Jurkat, Clone E6-1 (cell line): ENCODE results near the gene PGRMC2.
A peak's percentile ranks its signal among the peaks of the same experiment; 100 is the strongest.

Source experiments
- DNase-seq: peaks from one replicate; pipeline ENCODE4 v3.0.0-alpha.2; 2011; ENCODE audit warnings: low read depth, low spot score
- H3K4me3 ChIP-seq: 2 replicates; pipeline ENCODE4 v1.5.1; 2011; ENCODE audit warnings: mild to moderate bottlenecking, low read length, control low read depth, moderate library complexity

Gene PGRMC2

DNA sequence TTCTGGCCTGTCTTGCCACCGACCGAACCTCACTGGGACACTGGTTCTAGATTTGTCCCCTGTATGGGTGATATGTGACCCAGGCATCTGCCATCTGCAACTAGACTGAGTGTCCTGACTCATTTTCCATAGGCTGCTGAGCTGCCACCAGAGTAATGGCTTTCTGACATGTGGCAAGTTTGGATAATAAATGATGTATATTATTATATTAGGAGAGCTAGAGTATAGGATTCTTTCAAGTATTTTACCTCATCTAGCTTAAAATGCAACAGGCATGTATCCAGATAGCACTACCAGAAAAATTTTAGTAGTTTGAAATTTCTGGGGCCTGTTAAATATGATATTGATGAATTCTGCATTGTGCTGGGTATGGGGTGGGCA lies 15.8 kb upstream of the PGRMC2 start:
- DNase-seq: no peak
- H3K4me3 ChIP-seq: no peak overlapping the region

DNA sequence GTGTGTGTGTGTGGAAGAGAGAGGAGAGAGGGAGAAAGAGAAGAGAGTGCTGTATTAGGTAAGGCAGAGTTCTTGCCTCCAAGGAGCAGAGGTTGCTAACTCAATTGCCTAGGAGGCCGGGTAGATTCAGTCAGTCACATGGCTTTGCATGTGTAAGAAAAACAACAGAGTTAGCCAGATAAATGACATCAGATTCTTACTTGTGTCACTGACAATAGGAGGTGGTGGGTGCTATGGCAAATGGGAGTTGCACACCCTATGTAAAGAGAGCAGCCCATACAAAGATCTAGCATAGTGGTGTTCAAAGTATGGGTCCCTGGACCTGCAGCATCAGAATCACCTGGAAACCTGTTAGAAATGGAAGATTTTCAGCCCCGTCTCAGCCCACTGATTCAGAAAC lies 14.4 kb upstream of the PGRMC2 start:
- no peak for DNase-seq
- H3K4me3 ChIP-seq: no peak overlapping the region

DNA sequence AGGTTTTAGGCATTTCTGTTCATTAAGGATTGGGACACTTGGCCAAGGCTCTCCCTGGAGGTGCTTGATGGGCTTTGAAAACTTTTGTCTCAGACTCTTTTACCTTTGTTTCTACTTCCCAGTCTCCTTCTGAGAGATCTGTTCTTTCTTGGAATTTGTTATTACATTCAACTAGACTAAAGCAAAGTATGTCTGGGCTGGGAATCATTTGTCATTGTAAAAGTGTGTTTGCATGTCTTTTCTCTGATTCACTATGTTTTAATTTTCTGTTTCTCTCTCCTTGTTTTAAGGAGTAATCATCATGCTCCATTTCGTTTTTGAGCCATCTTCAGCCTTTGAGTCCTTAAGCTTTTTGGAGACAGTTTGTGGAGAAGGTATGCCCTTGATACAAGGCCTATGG lies 12.2 kb upstream of the PGRMC2 start:
- H3K4me3 ChIP-seq: no peak overlapping the region
- DNase-seq: no peak

DNA sequence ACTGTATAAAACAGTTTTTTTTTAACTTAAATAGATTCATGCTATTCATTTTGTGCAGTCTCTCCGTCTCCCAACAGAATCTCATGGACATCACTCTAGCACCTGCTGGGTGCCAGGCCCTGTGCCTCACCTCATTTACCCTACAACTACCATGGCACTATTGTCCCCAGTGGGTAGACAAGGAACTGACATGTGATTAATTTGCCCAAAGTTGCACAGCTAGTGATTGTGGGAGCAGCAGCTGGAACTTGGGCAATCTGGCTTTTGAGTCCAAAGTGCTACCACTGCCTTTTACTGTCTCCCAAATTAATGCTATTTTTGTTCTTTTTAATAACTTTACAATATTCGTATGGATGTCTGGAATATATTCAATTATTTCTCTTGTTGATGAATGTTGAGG lies 11.2 kb upstream of the PGRMC2 start:
- H3K4me3 ChIP-seq: no peak overlapping the region
- DNase-seq: no peak

DNA sequence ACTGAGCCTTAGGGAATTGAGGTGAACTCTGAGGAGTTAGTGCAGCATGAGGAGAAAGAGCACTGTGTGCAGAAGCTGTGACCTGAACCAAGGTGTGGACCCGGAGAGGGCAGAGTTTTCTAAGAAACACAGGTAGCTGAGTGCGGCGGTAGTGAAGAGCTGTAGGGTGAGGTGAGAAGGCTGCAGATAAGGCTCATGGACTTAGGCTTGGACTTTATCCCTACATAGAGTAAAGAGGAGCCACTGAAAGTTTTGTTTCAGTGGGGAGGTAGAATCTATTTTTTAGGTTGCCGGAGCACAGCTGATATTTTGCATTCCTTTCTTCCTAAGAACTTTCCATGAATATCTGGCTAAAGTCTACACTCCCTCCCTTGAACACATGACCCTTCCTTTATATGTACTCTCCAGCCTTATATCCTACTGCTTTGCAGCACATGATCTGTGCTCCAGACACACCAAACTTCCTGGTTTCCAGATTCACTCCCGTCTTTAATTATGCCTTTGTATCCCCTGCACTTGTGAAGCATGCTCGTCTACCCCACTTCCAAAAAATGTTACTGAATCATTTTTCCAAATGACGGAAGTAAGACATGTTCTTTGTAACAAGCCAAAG lies 10.6 kb upstream of the PGRMC2 start:
- no peak overlapping the region for H3K4me3 ChIP-seq
- DNase-seq: no peak

DNA sequence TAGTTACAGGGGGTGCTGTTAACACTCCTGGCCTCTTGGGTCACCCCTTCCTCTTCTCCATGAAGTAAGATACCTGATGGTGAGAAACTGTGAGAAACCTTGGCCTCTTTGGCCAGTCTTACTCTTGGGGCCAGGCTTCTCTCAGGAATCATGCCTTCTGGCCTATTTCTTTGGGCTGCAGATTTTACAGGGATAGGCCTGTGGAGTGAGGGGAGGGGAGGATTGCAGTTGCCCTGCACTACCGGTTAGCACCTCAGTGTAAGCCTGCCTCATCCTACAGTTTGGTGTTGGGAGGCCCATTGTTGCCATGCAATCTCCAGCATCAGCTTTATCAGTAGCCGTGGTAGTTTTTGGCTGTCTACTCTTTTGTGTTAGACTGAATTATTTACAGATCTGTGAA lies 7.6 kb upstream of the PGRMC2 start:
- DNase-seq: no peak
- H3K4me3 ChIP-seq: no peak overlapping the region

DNA sequence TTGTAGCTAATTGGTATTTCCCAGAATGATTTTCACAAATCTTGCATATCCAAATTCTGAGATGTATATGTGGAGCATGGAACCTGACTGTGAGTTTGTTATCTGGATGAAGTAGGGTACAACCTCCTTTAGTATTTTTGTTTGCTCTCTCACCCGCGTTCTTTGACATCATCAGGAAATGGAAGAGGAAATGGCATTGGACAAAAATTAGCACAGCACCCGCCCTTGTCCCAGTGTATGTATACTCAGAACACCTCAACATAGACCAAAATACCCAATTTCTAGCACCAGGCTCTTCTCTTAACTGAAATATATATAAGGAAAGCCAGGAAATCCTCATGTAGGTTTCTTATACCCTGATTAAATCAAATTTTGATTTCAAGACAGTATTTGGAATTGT lies 6.9 kb upstream of the PGRMC2 start:
- no peak overlapping the region for H3K4me3 ChIP-seq
- DNase-seq: no peak

DNA sequence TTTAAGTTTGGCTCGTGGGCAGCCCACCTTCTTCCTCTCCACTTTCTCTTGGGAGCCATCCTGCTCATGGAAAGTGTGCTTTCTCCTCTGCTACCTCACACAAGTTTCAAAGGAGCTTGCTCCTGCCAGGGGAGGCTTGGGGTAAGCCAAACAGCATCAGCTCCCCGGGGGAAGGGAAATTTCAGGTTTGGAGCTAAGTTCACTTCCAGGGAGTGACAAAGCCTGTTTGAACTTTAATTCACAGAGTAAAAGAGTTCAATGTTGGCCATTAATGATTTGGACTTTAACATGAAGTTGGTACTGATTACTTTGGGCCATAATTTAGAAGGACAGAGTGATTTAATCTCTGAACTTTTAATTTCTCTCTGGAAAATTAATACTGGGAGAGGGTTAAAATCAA lies 4.7 kb upstream of the PGRMC2 start:
- H3K4me3 ChIP-seq: no peak overlapping the region
- no peak for DNase-seq

DNA sequence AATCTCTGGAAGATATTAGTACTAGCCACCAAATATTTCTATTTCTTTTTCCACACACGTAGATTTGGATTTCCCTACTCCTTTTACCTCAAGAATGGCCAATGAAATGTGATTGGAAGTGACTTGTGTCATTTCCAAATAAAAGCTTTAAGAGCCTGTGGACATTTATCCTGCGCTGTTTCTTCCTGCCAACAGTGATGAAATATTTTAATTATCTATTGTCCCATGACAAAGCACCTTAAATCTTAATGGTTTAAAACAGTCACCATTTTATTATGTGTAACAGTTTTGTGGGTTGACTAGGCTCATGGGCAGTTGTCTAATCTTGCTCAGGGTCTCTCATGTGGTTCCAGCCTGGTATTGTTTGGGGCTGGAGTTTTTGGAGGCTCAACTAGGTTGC lies 3.5 kb upstream of the PGRMC2 start:
- H3K4me3 ChIP-seq: no peak overlapping the region
- no peak for DNase-seq

DNA sequence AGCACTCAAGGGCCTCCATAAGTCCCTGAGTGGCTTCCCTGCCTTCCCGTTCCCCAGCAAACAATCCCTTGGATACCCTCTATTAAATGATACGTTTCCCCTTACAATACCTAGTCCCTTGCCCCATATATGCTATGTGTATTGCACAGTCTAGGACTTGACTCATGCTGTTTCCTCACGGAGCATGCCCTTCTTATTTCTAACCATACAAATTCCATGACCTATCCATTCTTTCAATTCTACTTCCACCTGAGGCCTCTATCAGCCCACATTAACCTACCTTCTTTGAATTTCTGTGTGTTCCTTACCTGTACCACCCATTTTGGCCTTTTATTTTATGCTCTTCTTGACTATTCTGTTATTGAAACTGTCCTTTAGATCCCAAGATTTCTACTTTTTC lies 2.9 kb upstream of the PGRMC2 start:
- no peak overlapping the region for H3K4me3 ChIP-seq
- no peak for DNase-seq

DNA sequence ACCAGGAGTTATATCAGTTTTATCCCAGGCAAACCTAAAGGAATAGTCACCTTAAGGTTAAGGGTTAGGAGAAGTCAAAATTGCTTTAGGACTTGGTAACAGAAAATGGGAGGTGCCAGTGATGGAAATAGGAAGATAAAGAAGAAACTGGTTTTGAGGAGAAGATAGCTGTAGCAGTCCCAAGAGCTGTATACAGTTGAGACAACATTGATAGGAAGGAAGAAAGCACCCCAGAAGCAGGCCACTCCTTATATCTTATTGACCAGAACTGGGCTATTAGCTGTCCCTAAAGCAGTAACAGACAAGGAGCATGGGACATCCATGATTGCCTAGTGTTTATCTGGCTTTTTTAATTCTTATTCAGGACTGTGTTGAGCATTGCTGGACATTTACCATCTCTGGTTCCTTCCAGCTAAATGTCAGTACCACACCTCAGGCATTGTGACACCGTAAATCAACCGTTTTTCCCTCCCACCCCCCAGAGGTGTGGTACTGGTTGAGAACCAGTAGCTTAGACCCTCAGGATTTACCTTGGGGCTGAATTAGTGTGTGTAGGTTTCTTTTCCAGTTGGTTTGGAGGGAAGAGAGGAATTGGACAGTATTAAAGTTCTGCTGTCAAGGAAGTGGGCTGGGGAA lies 2.0 kb upstream of the PGRMC2 start:
- H3K4me3 ChIP-seq: no peak overlapping the region
- no peak for DNase-seq

DNA sequence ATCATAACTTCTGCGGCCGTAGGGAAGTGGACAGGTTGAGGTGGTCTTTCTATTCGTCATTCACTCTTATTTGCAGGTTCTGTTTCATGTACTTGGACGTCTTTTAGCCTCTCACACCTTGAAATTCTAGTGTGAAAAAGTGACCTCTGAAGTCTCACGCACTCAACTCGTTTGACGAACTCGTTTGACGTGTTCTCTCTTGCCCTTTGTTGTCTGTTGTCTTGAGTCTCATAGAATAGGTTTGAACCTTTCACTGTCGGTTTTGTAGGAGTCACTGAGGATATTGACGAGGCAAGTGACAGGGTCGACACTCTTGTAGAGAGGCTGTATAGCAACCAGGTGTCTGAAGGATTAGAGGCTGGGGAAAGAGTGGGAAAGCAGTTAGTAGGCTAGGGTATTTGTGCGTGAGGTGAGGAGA lies 1.1 kb upstream of the PGRMC2 start:
- peak; percentile 35 for DNase-seq
- peak overlapping the region; percentile 87 for H3K4me3 ChIP-seq

DNA sequence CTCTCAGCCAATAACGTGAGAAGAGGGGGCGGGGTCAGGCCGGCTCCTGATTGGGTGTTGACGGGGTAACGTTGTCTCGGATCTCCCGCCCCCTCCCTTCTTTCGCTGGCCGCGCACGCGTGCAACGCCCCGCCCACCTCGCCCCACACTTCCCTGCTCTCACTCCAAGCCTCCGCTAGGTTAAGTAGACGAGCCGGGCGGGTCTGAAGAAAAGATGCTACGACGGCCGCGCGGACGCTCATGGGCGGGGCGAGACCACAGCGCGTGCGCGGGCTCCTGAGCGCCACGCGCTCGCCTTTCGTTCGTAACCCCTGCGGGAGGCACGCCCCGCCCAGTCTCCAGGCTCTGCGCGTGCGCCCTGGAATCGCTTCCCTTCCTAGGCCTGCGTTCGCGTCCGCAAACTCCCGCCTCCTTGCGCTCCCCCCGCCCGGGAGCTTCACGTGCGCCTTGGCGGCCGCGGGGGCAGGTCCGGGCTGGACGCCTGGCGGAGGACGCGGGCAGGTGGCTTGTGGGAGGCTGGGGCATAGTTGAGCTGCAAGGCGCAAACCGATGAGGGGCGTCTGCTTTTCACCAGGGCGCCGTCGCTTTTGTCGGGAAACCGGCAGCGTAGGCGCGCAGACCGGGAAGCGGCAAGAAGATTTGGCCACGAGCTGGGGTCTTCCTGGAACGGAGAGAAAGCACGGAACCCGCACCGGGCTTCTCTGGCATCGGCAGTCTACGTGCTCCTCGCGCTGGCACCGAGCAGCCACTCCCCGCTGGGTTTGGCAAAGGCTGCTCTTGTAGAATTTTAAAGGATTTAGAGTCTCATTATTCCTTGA lies 467 bp upstream of the PGRMC2 start:
- peak; percentile 98 for DNase-seq
- H3K4me3 ChIP-seq: peak overlapping the region; percentile 87

DNA sequence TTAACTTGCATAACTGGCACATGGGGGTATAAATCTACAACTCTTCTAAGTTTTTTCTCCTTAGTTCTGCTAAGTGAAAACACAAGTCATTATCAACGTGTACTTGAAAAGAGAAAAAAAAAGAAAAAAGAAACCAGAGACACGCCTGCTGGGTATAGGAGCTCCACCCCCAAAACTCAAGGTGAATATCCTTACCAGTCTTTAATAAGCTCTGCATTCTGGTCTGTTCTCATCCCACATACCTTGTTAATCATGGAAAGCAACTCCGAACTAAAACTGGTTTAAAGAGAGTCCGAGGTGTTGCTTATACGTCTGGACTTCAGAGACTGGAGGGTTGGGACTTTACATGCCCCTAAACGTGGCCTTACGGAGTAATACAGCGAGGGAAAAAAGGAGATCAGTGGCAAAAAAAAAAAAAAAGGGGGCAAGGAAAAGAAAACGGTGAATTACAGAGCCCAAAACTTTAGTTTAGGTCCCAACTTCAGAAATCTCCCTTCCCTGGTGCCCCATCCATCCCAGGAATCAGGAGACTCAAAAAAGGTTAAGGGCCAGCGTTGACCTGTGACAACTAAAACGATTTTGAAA lies 1.0 kb downstream of the PGRMC2 start:
- peak overlapping the region; percentile 83 for H3K4me3 ChIP-seq
- peak; percentile 59 for DNase-seq

DNA sequence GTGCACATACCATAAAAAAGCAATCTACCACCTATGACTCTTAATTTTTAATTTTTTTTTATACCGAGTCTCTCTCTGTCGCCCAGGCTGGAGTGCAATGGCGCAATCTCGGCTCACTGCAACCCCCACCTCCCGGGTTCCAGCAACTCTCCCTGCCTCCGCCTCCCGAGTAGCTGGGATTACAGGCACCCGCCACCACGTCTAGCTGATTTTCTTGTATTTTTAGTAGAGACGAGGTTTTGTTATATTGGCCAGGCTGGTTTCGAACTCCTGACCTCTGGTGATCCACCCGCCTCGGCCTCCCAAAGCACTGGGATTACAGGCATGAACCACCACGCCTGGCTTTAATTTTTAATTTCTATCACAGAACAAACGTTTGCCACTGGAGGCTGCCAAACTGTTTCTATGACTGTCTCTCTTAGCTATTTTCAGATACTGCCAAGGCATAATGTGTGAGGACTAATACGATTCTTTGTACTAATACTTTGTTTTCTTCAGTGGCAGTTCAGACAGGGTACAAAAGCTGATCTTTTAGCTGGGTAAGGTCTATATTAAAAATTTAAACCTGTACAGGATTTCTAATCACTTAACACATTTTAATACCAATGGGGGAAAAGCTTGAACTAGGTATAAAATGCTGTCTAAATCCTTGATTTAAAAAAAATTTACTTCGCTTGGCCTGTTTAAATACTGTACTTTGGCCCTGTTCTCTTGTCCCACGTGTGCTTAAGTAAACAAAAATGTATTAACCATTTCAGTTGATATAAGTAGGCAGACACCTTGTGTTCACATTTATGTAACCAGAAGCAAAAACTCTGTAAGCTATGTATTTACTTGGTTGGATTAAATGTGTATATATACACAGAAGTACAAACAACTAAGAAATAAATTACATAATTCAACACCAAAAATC lies 2.3 kb downstream of the PGRMC2 start:
- DNase-seq: no peak
- H3K4me3 ChIP-seq: no peak overlapping the region

DNA sequence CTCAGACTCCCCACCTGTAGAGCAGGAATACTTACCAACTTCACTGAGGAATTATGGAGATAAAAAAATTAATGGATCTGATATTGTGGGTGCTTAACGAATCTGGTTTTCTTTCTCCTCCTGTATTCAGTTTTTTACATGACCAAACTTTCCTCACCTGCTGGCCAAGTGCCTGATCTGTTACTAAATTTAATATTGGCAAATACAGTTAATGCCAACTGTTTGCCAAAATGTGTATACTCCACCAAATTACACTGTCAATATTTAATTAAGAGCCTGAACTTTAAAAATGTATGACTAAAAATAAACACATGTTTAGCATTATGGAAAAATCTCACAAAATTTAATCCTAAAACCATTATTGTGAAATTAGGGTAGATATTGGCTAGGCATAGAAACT lies 3.3 kb downstream of the PGRMC2 start:
- no peak for DNase-seq
- no peak overlapping the region for H3K4me3 ChIP-seq

DNA sequence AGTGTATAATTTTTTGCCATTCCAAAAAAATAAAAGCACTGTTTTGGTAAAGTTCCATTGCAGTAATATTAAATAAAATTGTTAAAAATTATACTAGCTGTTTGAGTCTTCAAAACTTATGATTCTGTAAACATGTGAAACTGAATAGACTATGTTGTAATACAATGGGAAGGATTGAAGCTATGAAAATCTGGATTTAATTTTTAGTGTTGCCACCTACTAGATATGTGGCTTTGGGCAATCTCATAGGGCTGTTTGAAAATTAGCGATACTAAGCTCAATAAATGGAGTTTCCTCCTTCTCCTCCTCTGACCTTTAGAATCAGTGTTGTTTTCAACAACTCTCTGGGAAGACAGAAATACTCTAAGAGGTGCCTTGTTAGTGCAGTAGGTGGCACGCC lies 4.5 kb downstream of the PGRMC2 start:
- H3K4me3 ChIP-seq: no peak overlapping the region
- DNase-seq: no peak

DNA sequence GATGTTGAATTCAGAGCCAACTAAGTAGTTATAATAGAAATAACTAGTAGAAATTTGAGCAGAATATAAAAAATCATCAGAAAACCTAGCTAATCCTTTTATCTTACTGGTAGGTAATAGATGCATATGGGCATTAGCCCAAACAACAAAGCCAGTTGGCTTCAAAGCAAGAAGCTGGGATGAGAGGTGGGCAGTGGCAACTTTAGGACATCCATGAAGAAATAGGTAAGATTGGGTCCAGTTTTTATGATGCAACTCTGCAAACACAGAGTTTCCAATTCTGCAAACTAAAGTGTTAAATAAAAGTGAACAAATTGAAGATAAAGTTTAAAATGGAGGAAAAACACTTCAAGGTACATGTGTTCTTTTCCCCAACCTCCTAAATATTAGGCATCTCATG lies 5.1 kb downstream of the PGRMC2 start:
- no peak for DNase-seq
- no peak overlapping the region for H3K4me3 ChIP-seq

DNA sequence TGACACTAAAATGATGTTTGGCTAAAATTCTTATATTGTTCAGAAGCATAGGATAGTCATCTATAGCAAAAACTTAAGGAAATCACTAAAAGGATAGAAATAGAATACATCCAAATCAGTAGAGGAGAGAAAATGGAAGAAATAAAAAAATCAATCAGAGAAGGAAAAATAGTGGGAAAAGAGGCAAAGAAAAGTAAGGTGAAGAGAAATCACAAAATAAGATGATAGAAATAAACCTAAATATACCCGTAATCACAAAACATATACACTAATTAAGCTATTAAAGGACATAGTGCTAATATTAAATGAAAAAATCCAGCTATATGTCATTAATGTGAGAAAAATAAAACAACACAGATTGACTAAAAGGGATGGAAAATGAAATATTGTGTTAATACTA lies 6.3 kb downstream of the PGRMC2 start:
- DNase-seq: no peak
- H3K4me3 ChIP-seq: no peak overlapping the region
